ENCODE results near the gene OGDHL.
A peak's percentile ranks its signal among the peaks of the same experiment; 100 is the strongest.
"Not testable (repeated sequence)": the region's sequence is repeated elsewhere in the genome, so short reads cannot be mapped to it uniquely, and the experiment has no call there.

The OGDHL gene

DNA sequence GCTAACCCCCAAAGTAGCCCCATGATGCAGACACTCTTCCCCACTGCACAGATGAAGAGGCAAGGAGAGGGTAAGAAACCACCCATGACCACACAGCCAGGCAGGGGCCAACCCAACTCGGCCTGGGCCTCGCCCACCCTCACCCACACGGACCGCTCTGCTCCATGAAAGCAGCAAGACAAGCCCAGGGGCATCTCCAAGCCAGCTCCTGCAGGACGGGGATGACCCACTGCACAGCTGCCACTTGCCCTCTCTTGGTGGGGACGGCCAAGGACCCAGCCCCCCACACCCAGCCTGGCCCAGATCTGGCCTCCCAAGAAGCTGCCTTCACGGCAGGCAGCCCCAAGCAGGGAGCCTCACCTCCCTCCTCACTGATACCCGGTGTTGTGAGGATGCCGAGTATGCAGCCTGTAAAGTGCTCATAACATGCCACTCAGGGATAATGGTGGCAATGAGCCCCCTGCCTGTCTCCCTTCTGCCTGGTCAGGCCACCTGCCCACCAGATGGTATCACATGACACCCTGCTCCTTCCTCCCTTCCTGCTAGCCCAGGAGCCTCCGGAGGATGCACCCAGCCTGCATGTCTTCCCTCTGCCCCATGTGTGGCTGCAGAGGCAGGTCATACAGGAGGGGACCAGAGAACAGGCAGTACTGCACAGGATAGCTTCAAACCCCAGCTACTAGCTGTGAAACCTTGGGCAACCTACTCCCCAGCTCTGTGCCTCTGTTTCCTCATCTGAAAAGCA, 23.3 kb downstream of the OGDHL start:
- DNase-seq (ENCODE audit: low spot score), result peak; percentile 13

DNA sequence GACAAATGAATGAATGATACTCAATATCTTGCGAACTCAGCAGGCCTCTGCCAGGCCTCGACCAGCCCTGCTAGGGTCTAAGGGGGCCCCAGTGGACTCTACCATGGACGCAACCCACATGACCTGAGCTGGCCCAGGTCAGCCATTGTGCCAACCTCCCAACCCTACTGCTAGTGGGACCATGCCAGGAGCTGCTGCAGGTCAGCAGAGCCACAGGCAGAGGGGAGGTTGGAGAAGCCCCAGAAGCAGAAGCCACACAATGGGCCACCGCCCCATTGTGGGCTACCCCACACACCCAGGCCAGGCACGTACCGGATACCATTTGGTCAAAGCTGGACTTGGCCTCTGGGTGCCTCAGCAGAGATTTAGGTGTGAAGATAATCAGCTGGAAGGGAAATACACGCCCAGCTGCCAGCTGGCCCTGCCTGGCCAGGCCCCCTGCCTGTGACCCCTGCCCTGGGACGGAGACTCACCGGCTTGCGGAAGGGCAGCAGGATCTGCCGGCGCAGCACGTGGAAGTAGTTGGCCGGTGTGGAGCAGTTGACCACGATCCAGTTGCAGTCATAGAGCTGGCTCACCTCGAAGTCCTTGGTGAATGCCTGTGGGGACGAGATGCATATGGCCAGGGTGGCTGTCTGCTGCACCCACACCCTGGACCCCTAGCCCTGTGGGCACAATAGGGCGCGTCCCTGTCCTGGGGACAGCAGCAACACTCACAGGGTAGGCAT, 24.5 kb downstream of the OGDHL start:
- DNase-seq (ENCODE audit: low spot score), result peak; percentile 5

DNA sequence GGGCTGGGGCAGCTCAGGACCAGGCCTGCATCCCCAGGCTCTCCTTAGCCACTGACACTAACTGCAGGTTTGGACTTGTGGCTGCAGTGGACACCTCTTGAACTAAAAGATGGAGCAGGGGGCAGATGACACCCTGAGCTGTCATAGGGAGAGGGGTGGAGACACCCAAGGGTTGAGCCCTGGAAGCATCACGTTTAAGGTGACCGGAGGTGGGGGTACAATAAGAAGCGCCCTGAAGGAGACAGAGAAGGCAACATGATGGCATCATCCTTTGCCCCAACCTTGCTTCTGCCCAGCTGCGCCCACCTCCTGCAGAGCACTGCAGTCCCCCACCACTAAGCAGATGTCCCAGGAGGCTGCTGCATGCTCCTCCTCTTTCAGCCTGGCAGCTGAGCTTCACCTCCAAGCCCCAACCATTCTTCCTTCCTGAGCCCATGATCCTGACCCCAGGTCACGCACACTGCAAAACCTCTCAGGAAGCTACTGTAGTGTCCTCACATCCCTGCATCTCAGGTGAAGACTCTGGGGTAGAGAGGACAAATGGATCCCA, 25.5 kb downstream of the OGDHL start:
- DNase-seq (ENCODE audit: low spot score), result no peak

DNA sequence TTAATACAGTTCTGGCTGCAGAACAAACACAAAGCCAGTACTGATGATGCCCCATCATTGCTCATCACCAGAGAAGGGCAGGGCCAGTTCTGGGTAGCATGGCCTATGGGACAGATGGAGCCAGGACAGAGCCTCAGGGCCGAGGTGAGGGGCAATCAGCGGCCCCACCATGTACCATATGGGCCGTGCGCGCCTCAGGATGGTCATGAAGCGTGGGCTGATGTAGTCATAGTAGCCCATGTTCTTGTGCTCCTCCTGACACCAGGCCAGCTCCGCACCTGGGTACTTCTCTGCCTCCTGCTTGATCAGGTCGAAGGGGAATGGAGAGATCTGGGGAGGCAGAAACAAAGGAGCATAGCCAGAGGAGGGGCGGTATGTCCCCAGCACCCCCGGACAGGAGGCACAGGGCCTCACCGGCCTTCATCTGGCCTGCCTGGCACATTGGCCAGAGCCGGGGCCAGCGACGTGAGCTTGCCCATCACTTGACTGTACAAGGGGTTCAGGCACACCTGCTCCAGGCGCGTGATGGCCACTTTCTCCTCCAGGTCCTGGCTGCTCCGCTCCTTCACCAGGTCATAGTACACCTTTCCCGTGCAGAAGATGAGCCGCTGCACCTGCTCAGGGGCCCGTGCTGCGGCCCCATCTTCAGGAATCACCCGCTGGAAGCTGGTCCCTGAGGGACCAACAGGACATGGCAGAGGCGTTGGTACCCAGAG, 26.1 kb downstream of the OGDHL start:
- DNase-seq (ENCODE audit: low spot score), result no peak

DNA sequence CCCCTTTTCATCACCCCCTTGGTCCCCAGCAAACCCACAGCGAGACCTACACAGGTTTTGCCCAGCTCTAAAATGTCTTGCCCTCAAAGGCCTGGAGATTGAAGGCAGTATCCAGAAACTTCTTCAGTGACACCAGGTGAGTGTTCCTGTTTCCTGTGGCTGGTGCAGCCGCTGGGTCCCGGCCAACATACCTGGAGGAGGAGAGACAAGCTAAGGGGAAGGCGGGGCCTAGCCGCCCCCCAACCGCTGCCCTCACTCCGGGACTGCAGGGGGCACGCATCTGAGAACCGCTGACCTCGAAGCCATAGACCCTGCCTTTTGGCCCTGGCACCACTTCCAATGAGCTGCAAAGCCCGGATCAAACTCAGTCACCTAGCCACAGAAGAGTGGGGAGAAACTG, 27.0 kb downstream of the OGDHL start:
- no peak for DNase-seq (ENCODE audit: low spot score)

DNA sequence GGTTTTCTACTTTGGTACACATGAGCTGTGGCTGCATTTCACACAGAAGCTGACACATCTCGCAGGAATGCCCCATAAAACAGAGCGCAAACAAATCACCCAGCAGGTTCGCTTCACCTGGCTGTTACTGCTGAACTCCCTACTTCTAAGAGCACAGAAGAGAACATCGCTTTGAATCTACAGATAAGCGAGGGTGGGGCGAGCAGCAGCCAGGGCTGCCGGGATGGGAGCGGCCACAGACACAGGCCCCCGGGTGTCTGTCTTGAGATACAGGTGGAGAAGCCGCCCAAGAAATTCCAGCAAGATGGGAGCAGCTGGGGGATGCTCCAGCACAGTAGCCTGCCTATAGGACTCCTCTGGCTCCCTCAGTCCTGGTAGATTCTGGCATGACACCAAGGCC, 27.4 kb downstream of the OGDHL start:
- no peak for DNase-seq (ENCODE audit: low spot score)

DNA sequence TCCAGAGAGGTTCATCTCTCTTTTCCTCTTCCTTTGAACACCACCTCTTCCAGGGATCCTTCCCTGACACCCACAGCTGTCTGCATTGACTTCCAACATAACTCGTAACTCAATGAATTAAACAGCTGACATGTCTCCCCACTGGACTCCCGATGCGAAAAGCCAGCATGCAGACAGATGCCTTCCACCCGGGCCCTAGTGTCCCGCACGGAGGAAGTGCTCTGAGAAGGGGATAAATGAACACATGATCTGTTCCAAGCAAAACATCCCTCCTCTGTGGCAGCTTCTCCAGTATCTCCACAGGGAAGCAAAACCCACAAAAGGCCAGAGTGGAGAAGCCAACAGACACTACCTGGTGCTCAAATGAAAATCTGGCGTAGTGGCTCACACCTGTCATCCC, 28.3 kb downstream of the OGDHL start:
- no peak for DNase-seq (ENCODE audit: low spot score)

DNA sequence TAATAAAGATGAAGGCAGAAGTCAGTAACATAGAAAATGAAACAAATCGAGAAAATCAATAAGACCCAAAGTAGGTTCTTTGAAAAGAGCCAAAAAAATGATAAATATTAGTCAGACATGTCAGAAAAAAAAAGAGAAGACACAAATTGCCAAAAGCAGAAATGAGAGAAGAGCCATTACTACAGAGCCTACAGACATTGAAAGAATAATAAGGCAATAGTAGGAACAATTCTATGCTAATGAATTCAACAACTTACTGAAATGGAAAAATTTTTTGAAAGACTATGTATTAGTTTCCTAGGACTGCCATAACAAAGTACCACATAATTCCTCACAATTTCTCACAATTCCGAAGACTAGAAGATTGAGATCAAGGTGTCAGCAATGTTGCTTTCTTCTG, 35.5 kb downstream of the OGDHL start:
- no peak for DNase-seq (ENCODE audit: low spot score)

DNA sequence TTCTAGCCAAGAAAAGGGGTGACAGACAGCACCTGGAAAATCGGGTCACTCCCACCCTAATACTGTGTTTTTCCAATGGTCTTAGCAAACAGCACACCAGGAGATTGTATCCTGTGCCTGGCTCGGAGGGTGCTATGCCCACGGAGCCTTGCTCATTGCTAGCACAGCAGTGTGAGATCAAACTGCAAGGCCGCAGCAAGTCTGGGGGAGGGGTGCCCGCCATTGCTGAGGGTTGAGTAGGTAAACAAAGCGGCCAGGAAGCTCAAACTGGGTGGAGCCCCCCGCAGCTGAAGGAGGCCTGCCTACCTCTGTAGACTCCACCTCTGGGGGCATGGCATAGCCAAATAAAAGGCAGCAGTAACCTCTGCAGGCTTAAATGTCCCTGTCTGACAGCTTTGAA, 47.0 kb downstream of the OGDHL start:
- DNase-seq (ENCODE audit: low spot score), result not testable (repeated sequence)

DNA sequence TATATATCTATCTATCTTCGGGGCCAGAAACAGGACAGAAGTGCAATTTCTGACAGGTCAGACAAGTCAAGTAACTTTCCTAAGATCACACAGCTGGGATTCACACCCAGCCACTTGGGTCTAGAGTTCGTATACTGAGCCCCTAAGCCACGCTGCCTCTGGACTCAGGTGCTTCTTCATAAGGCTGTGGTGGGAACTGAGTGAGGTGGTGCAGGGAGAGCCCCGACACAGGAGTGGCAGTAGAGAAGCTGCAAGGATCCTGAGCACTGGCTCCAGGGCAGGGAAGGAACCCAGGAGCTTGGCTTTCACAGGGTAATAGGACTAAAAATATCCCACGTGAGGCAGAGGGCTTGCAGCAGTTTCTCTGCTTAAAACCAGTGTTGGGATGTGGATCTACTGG, 48.9 kb downstream of the OGDHL start:
- DNase-seq (ENCODE audit: low spot score), result no peak

DNA sequence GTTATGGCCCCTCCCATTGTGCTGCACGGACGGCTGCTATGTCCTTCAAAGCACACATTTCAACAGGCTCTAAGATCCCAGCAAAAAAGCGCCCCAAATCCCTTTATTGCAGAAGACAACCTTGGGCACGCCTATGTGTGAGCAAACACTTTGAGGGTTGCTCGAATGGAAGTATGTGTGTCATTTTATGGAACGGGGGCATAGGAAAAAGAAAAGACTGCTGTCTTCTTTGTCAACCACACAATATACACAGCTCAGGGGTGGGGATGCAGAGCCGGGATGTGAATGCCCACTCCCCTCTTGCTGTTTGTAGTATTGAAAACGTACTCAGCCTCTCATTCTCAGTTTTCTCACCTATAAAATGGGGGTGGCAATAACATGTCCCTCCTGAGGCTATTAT, 50.6 kb downstream of the OGDHL start:
- DNase-seq (ENCODE audit: low spot score), result no peak

DNA sequence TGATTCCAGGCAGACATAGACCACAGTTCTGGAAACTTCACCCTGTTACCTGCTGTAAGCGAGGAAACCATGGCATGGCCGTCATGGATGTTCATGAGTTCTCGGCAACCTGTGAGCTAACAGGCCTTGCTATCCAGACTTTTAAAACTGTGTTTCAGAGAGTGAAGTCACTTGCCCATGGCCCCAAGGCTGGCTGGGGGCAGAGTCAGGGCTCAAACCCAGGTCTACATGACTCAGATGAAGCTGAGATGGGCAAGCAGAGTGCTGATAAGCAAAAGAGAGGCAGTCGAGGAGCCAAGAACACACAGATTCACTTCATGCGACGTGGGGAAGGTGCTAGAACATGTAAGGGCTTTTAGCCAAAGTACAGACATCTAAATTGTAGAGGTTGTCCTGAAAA, 51.2 kb downstream of the OGDHL start:
- DNase-seq (ENCODE audit: low spot score), result no peak

DNA sequence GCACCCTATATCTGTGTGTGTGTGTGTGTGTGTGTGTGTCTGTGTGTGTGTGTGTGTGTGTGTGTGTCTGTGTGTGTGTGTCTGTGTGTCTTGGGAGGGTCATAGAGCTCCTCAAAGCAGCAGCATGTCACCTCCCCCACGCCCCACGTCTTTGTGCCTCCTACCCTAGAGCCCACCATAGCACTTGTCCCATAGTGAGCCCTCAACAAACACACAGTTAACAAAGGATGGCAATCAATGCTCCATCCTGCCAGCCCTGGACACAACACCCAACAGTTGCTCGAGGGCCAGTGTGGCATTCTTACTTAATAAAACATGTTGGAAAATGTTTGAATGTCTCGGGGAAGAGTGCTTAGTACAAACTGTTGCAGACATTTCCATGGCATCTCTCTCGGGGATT, 52.2 kb downstream of the OGDHL start:
- no peak for DNase-seq (ENCODE audit: low spot score)

DNA sequence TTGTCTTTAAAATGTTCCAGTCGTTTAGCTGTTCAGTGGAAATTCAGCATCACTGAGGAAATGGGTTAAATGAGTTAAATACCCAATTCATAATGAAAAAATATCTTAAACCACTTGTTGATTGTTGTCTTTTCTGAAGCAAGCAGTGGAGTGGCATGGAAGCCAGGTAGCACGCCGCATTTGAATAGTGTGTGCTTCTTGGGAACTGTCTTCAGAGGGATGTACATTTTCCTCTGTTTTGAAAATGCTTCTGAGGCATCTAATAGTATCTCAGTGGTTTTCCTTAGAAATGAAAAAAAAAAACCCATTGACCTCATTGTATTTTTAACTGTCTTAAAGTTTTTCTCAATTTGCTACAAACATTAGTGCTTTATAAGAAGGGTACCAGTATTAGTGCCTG, 54.5 kb downstream of the OGDHL start:
- DNase-seq (ENCODE audit: low spot score), result no peak

DNA sequence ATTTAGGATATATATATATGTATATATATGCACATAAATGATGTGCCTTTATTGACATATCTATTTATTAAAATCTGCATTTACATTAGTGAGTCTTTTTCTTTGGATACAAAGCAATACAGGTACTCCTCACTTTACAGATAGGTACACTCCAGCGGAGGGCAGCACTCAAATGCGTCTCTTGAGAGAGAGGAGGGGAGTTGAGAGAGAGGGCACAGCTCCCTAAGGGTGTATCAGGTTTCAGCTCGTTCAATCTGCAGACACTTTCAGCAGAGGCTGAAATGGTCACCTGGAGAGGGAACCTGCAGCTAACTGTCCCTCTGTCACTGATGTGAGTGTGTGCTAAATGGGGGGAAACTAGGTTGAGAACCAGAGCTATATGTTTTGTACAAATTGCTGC, 61.1 kb downstream of the OGDHL start:
- peak; percentile 64 for DNase-seq (ENCODE audit: low spot score)

DNA sequence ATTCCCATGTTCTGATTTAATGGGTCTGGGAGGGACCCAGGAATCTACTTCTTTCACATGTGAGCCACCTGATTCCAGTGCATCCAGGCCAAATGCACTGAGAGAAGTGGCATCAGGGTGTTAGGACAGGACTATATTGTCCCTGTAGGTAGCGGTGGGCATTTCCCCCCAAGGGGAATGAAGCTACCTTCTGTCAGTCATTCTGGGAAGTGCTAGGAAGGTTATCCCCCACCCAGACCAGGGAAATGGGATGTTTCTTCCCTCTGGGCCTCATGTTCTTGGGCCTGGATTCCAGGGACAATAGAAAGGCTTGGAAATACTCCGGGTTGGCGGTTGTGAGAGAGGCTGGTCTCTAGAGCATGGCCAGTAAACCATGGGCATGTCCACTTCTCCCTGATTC, 61.9 kb downstream of the OGDHL start:
- DNase-seq (ENCODE audit: low spot score), result no peak

DNA sequence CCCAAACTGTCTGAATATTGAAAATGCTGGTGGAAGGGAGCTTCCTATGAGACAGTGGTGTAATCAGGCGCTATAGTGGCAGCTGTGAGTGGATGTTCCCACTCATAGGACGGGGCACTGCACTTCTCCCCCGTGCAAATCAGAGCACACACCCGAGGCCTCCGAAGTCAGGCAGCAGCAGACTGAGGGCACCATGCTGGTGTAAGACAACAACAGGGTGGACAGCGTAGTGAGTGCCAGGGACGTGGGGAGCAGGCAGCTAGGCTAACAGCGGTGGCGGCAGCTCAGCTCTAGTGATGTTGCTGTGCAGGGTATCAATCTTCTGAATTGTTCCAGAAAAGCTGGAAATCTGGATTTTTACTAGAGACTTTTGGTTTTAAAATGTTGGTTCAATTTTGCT, 63.4 kb downstream of the OGDHL start:
- no peak for DNase-seq (ENCODE audit: low spot score)

DNA sequence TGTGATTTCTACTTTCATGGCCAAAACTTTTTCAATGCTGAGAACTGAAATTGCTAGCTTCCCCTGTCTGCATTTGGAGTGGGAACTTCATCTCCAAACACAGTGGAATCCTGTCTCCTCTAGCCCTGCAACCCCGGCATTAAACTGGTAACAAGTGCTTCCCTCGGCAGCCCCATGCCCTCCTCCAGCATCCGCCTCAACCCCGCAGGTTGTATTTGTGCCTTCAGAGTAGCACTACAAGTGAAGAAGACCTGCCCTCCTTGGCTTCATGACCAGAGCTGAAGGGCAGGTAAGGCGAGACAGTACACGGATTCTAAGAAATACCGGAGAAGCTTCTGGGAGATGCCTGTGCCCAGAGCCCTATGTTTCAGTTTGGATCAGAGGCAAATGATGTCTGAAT, 65.8 kb downstream of the OGDHL start:
- DNase-seq (ENCODE audit: low spot score), result no peak

DNA sequence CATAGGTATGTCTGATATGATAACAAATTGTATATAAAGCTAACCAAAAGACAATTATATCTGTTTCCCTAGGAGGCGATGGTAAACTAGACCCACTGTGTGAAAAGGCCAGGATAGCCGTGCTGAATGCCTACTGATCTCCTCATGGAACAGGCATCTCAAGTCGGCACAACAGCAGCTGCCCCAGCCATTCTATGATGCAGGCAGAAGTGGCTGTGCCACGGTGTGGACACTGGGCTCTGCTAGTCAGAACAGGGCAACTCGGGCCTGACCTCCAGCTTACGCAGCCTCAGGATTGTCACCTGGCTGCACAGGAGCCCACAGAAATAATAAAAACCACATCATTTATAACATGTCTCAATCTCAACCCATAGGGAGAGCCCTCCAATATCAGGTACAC, 67.7 kb downstream of the OGDHL start:
- no peak for DNase-seq (ENCODE audit: low spot score)

DNA sequence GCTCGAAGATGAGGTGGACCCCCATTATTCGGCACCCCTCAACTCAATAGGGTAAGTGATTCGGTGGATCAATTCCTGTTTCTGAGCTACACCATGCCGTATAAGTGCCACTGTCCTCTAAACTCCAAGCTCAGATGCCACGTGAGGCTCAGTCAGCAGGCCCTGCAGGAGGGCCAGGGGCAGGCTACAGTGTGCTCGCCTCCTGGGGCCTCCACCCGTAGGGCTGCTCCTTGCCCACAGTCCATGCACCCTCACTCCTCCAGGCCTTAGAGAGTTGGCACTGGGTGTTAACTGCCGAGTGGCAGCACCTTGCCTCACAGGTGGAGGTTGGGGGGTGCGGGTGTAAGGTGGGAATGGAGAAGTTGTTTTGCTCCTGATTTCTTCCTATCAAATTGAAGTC, 70.5 kb downstream of the OGDHL start:
- no peak for DNase-seq (ENCODE audit: low spot score)

DNA sequence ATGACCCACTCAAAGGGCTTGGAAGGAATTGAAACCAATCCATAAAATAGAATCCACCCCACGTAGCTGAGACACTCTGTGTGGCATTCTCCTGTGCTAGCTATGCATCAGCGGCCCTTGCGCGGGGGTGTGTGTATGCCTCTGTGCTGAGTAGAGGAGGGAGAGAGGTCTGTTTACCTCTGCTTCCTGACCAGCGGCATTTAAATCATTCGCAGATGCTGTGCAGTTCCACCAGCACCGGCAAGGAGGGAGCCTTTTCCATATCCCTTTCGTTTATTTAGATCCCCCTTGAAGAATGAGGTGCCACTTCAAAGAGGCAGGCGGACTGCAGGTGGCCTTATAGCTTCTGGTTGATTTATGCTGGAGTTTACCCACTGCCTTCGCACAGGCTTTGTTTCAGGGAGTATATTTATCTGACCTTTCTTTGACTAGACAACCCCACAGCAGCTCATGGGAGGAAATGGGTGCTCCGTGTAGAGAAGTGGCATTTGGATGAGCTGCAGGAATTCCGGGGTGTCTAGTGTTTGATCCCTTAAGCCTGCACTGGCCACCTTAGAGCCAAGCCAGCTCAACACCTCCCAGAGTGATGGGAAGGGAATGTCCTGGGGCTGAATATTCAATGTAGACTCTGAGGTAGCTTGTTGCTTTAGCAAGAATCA, 71.3 kb downstream of the OGDHL start:
- DNase-seq (ENCODE audit: low spot score), result no peak

DNA sequence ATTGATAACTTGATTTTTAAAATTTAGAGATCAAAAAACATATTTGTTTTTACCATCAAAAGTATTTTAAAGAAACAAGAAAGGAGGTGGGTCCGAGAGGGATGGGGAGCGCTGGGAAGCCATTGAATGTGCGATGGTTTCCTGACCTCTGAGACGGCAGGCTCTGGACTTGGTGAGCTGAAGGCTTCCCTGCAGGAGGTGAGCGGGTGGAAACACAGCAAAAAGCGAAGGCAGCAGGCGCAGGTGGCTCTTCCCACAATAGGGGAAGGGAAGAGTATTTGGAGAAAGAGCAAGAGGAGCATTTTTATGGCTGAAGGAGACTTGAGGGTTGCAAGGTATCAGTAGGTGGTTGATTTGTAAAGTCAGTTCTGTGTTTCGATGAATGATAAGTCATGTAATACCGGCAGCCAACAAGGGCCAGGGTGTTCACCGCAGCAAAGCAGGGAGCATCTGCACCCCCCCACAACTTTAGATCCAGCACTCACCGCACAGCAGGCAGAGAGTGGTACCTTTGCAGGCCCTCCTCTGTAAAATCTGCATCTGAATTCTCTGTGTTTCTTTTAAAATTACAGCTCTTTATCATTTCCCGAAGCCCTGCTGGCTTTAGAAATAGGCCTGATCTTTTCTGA, 72.1 kb downstream of the OGDHL start:
- DNase-seq (ENCODE audit: low spot score), result peak; percentile 51
